Measurements from ENCODE around the gene MARCHF3. TPM values are rescaled to one million over a fixed set of nuclear protein-coding genes. Genes with fewer than 3 reads are reported as not detected.
"Not testable (repeated sequence)": the region's sequence is repeated elsewhere in the genome, so short reads cannot be mapped to it uniquely, and the experiment has no call there.

The MARCHF3 gene
- total RNA-seq, 4 donors from 2014 or later: 3.0 to 14.5 (median 4.6) TPM

DNA sequence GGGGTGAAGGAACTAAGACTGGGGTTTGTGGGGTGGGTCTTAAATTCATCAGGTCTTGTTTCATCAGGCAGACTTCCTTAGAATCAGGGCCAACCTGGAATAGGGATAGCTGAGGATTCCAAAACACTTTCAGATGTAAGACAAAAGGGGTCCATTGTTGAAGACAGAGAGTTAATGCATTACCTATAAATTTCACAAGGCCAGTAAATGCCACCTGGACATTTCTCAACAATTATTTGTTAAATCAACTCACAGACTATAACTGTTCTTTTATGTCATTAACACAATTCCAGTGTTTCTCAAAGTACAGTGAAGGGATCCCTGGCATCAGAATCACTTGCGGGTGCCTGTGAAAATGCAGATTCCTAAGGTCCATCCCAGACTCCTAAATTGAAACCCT, 2.8 kb downstream of the MARCHF3 start:
- Histone ChIP-seq H3K27ac (no peak overlapping the region), H3K9me3 (no peaks in the 10 kb centered on the region), H3K4me1 (peaks cover 7 to 31% of the 10 kb centered on the region in 2 donors), H3K4me3 (replicated peaks in 1 of 3) (no peak overlapping the region), H3K36me3 (no peaks in the 10 kb centered on the region), H3K27me3 (no peaks in the 10 kb centered on the region)
- TF ChIP-seq POLR2A (IDR thresholded peaks at IDR 0.05) (no peak), CTCF (IDR thresholded peaks at IDR 0.05) (no peak)
- DNase-seq: no peak
- 97 to 100% methylated on average over 1 of the region's 1 CpG for WGBS, 2 donors
- intact Hi-C loops (cut with DNase I): no loop called here

DNA sequence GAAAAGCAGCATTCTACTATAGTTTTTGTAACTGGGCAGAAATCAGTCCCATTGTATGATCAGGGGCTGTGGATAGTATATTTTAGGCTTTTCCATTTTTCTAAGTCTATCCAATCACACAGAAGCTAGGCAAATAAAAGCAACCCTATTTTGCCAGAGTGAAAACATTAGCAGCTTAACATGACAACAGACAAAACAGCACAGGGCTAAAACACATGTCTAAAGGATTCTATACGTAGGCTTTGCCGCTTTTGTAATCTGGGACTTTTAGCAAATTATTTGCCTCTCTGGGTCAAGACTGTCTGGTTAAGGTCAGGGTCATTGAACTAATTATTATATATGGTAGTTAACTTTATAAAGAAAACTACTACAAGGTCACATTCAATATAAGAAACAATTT, 4.2 kb downstream of the MARCHF3 start:
- no peak for DNase-seq
- no peaks in the 10 kb centered on the region for H3K9me3 ChIP-seq
- no peaks in the 10 kb centered on the region for H3K27me3 ChIP-seq
- TF ChIP-seq POLR2A (IDR thresholded peaks at IDR 0.05): no peak
- no peak for TF ChIP-seq CTCF (IDR thresholded peaks at IDR 0.05)
- H3K36me3 ChIP-seq: no peaks in the 10 kb centered on the region
- H3K27ac ChIP-seq: no peak overlapping the region
- 98 to 100% methylated on average over 2 of the region's 2 CpGs for WGBS, 2 donors
- intact Hi-C loops (cut with DNase I): no loop called here
- H3K4me1 ChIP-seq: peaks cover 7 to 24% of the 10 kb centered on the region in 2 donors
- no peak overlapping the region for H3K4me3 ChIP-seq (replicated peaks in 1 of 3)

GRCh38 chr5:127025467-127025866, 4.9 kb downstream of the MARCHF3 start:
- Histone ChIP-seq H3K27ac (no peak overlapping the region), H3K9me3 (no peaks in the 10 kb centered on the region), H3K4me3 (replicated peaks in 1 of 3) (no peak overlapping the region), H3K4me1 (peaks cover 7 to 22% of the 10 kb centered on the region in 2 donors), H3K36me3 (no peaks in the 10 kb centered on the region), H3K27me3 (no peaks in the 10 kb centered on the region)
- TF ChIP-seq POLR2A (IDR thresholded peaks at IDR 0.05) (no peak), CTCF (IDR thresholded peaks at IDR 0.05) (no peak)
- no peak for DNase-seq
- WGBS, 2 donors: 95 to 96% methylated on average over 1 of the region's 1 CpG
- intact Hi-C loops (cut with DNase I): no loop called here

GRCh38 chr5:127024821-127025220, 5.5 kb downstream of the MARCHF3 start:
- H3K9me3 ChIP-seq: no peaks in the 10 kb centered on the region
- H3K27ac ChIP-seq: no peak overlapping the region
- DNase-seq: no peak
- peaks cover 7 to 21% of the 10 kb centered on the region in 2 donors for H3K4me1 ChIP-seq
- TF ChIP-seq CTCF (IDR thresholded peaks at IDR 0.05) (no peak), POLR2A (IDR thresholded peaks at IDR 0.05) (no peak)
- 70 to 90% methylated on average over 4 of the region's 4 CpGs for WGBS, 2 donors
- intact Hi-C loops (cut with DNase I): no loop called here
- H3K27me3 ChIP-seq: no peaks in the 10 kb centered on the region
- no peak overlapping the region for H3K4me3 ChIP-seq (replicated peaks in 1 of 3)
- no peaks in the 10 kb centered on the region for H3K36me3 ChIP-seq

- 97 to 98% methylated on average over 7 of the region's 7 CpGs for WGBS, 2 donors
- intact Hi-C loops (cut with DNase I): not testable (repeated sequence)
These were observed 6.7 kb downstream of the MARCHF3 start for GRCh38 chr5:127023552-127024191.

More at GRCh38 chr5:127023552-127024191, 6.7 kb downstream of the MARCHF3 start:
- H3K27ac ChIP-seq; H3K27me3 ChIP-seq; H3K9me3 ChIP-seq; H3K4me3 ChIP-seq (replicated peaks in 1 of 3); H3K36me3 ChIP-seq; DNase-seq: not testable (repeated sequence)
- peaks cover 0 to 16% of the 10 kb centered on the region in 2 donors for H3K4me1 ChIP-seq
